Astrocyte of the cerebellum (primary cell): ENCODE measurements around the gene MEGF11.

Experiments used
- DNase-seq: peaks from one replicate; pipeline ENCODE4 v3.0.0-alpha.2; 2011; ENCODE audit warnings: low read depth
- H3K4me3 ChIP-seq: 2 replicates; pipeline ENCODE4 v1.5.1; 2011; ENCODE audit warnings: mild to moderate bottlenecking, low read depth, low read length, moderate library complexity
- CTCF ChIP-seq: IDR thresholded peaks from 2 replicates; pipeline ENCODE4 v1.5.1; 2012; ENCODE audit warnings: low read length, low read depth, moderate library complexity, mild to moderate bottlenecking; ENCODE audit errors: missing control alignments
- in situ Hi-C: cut with HindIII; loops from 2 replicates; pipeline ENCODE4 v1.10.0; 2017; ENCODE audit warnings: low sequenced_read_pairs

Gene MEGF11

GRCh38 chr15:65863106-65863505 lies 390.4 kb downstream of the MEGF11 start:
- no peak for DNase-seq
- no peak overlapping the region for H3K4me3 ChIP-seq
- in situ Hi-C loops, result loop anchor here (25.0 kb wide), 1 partner anchor 226 kb away; no protein-coding TSS in a partner anchor
- no peak for TF ChIP-seq CTCF

- in situ Hi-C loops, result loop anchor here (25.0 kb wide), 1 partner anchor 225 kb away; no protein-coding TSS in a partner anchor
Measured at GRCh38 chr15:65862682-65863081, 390.9 kb downstream of the MEGF11 start.

GRCh38 chr15:65857718-65858402 lies 395.7 kb downstream of the MEGF11 start:
- TF ChIP-seq CTCF, result no peak
- no peak overlapping the region for H3K4me3 ChIP-seq
- DNase-seq, result no peak
- in situ Hi-C loops, result loop anchor here (25.0 kb wide), 1 partner anchor 221 kb away; no protein-coding TSS in a partner anchor

More at GRCh38 chr15:65862682-65863081, 390.9 kb downstream of the MEGF11 start:
- peak; percentile 61 for TF ChIP-seq CTCF
- no peak overlapping the region for H3K4me3 ChIP-seq
- peak; percentile 51 for DNase-seq

GRCh38 chr15:65856821-65857455 lies 396.6 kb downstream of the MEGF11 start:
- no peak overlapping the region for H3K4me3 ChIP-seq
- peak; percentile 85 for TF ChIP-seq CTCF
- in situ Hi-C loops, result loop anchor here (25.0 kb wide), 1 partner anchor 220 kb away; no protein-coding TSS in a partner anchor
- peak; percentile 11 for DNase-seq

- H3K4me3 ChIP-seq, result no peak overlapping the region
- in situ Hi-C loops, result loop anchor here (25.0 kb wide), 1 partner anchor 215 kb away; no protein-coding TSS in a partner anchor
- TF ChIP-seq CTCF, result no peak
- DNase-seq, result no peak
Measured at GRCh38 chr15:65851981-65852380, 401.6 kb downstream of the MEGF11 start.

- TF ChIP-seq CTCF, result no peak
- H3K4me3 ChIP-seq, result no peak overlapping the region
- in situ Hi-C loops, result no loop called here
- no peak for DNase-seq
Measured at GRCh38 chr15:65847989-65848388, 405.6 kb downstream of the MEGF11 start.
